Calu3 (cell line): ENCODE data around the gene BRD9. TPM values are rescaled to one million over a fixed set of nuclear protein-coding genes. Genes with fewer than 3 reads are reported as not detected.
"Not testable (repeated sequence)": the region's sequence is repeated elsewhere in the genome, so short reads cannot be mapped to it uniquely, and the experiment has no call there.

Experiments
- BruUV-seq: library from RNA; stranded (reverse); fragments of 400-500 nt; replicated peaks from 2 replicates; lab custom pipeline; 2021; lab: Mats Ljungman, UMichigan
- CTCF ChIA-PET: fragments of 300-600 bp; sonication (Branson Sonifier 250); formaldehyde crosslinking; loops from one replicate; lab custom pipeline; 2022; ENCODE audit warnings: antibody characterized with exemption; lab: Charles Lee
- DNase-seq: peaks from one replicate; pipeline ENCODE4 v3.0.0; 2022
- H3K27ac Mint-ChIP-seq: one replicate; pipeline ENCODE4 v1.8.0; 2022; ENCODE audit warnings: mixed read lengths; ENCODE audit not compliant: unreplicated experiment
- H3K27me3 Mint-ChIP-seq: one replicate; pipeline ENCODE4 v1.8.0; 2022; ENCODE audit warnings: mixed read lengths; ENCODE audit not compliant: unreplicated experiment
- H3K36me3 Mint-ChIP-seq: one replicate; pipeline ENCODE4 v1.8.0; 2022; ENCODE audit warnings: mild to moderate bottlenecking, moderate library complexity, mixed read lengths; ENCODE audit not compliant: insufficient read depth, unreplicated experiment
- H3K4me1 Mint-ChIP-seq: one replicate; pipeline ENCODE4 v1.8.0; 2022; ENCODE audit warnings: mild to moderate bottlenecking, low read depth, mixed read lengths; ENCODE audit not compliant: unreplicated experiment
- H3K4me3 Mint-ChIP-seq: one replicate; pipeline ENCODE4 v1.8.0; 2022; ENCODE audit warnings: mild to moderate bottlenecking, low read depth, moderate library complexity, mixed read lengths; ENCODE audit not compliant: unreplicated experiment
- H3K9me3 Mint-ChIP-seq: one replicate; pipeline ENCODE4 v1.8.0; 2022; ENCODE audit warnings: low read depth, mixed read lengths; ENCODE audit not compliant: unreplicated experiment
- intact Hi-C: fragments of 100-400 bp; cut with micrococcal nuclease; formaldehyde crosslinking; loops from one replicate; pipeline ENCODE4 v1.10.0; 2022; ENCODE audit not compliant: unreplicated experiment
- total RNA-seq: library from RNA; stranded (reverse); gene quantifications from 2 replicates; pipeline ENCODE4 v1.2.3, GENCODE V29; 2022
- TF ChIP-seq, protein P1 (sequence below): fragments of 200-600 bp; IDR thresholded peaks from one replicate; pipeline ENCODE4 v1.8.0; 2022; ENCODE audit warnings: antibody characterized with exemption; ENCODE audit not compliant: unreplicated experiment

Gene BRD9
- total RNA-seq, 1 experiment from 2014 or later, result 64.1 TPM

DNA sequence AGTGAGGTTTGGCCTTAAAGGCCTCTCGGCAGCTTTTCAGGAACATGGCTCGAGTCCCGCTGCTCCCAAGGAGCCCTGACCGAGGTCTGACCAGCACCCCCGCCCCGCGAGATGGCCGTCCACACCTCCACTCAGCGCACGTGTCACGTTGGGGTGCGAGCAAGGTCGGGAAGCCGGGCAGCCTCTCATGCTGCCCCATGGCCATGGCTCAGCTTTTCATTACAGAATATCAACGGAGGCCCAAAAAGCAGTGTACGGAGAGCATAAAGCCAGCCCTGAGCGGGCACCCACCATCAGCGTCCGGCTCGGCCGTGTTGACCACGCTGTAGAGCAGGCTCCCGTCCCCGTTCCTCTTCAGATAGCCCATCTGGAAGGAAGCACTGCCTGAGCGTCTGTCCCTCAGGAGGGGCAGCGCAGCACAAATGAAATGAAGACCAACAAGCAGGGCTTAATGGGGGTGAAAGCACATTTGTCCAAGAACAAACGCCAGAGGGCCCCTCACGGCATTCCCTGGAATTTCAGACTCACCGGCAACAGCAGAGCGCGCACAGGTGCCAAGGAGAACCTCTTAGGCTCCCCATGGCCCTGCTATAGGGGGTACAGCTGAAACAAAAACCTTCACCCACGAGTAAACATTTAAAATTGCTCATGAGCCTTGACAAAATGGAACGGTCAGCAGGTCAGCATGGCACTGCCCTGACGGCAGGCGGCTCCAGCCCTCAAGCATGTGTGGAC, 11.6 kb downstream of the BRD9 start:
- no TSS peak for BruUV-seq
- TF ChIP-seq, protein P1, sequence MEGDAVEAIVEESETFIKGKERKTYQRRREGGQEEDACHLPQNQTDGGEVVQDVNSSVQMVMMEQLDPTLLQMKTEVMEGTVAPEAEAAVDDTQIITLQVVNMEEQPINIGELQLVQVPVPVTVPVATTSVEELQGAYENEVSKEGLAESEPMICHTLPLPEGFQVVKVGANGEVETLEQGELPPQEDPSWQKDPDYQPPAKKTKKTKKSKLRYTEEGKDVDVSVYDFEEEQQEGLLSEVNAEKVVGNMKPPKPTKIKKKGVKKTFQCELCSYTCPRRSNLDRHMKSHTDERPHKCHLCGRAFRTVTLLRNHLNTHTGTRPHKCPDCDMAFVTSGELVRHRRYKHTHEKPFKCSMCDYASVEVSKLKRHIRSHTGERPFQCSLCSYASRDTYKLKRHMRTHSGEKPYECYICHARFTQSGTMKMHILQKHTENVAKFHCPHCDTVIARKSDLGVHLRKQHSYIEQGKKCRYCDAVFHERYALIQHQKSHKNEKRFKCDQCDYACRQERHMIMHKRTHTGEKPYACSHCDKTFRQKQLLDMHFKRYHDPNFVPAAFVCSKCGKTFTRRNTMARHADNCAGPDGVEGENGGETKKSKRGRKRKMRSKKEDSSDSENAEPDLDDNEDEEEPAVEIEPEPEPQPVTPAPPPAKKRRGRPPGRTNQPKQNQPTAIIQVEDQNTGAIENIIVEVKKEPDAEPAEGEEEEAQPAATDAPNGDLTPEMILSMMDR, result no peak
- CTCF ChIA-PET, result no interaction called here
- peaks cover 7% of the 10 kb centered on the region for H3K9me3 Mint-ChIP-seq
- DNase-seq, result no peak
- intact Hi-C loops, result no loop called here
- no peak overlapping the region for H3K27ac Mint-ChIP-seq
- no peaks in the 10 kb centered on the region for H3K27me3 Mint-ChIP-seq
- peaks cover 43% of the 10 kb centered on the region for H3K36me3 Mint-ChIP-seq
- no peaks in the 10 kb centered on the region for H3K4me1 Mint-ChIP-seq
- no peak overlapping the region for H3K4me3 Mint-ChIP-seq

DNA sequence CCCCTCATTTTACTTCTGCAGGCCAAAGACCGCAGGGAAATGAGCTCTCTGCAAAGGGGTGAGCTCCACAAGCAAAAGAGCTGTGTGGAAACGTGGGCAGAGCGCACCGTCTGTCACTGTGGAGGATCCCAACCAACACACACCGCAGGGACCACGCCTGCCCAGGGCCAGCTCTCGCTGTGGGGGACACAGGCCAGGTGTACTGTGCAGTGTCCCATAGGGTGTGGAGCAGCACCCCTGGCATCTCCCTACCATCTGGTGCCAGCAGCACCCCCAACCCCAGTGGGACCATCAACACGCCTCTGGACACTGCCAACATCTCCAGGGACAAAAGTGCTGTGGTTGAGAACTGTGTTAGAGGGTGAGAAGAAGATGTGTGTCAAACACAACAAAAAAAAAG, 13.9 kb downstream of the BRD9 start:
- H3K9me3 Mint-ChIP-seq, CTCF ChIA-PET, intact Hi-C loops, H3K4me1 Mint-ChIP-seq, H3K4me3 Mint-ChIP-seq, H3K27ac Mint-ChIP-seq, H3K27me3 Mint-ChIP-seq, DNase-seq, BruUV-seq: not testable (repeated sequence)
- H3K36me3 Mint-ChIP-seq, result peaks cover 47% of the 10 kb centered on the region

DNA sequence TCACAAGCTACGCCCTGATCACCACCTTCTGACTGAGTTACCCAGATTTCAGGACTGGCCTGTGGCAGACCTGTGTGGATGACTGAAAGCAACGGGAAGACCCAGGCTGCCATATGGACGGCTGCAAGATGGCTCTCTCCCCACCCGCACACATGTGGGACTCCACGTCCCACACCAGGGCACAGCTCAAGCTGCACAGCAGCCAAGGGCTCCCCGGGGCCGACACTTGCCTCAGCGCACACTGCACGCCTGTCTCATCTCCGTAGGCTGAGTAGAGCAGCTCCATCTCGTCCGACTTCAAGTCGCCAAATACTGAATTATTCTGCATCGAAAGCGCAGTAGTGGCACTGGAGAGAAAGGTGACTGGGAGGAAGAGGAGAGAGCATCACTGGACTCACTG, 14.5 kb downstream of the BRD9 start:
- CTCF ChIA-PET, result no interaction called here
- intact Hi-C loops, result no loop called here
- H3K4me3 Mint-ChIP-seq, result no peak overlapping the region
- H3K36me3 Mint-ChIP-seq, result peaks cover 47% of the 10 kb centered on the region
- TF ChIP-seq, protein P1, result no peak
- H3K27me3 Mint-ChIP-seq, result no peaks in the 10 kb centered on the region
- no peak for DNase-seq
- no peaks in the 10 kb centered on the region for H3K4me1 Mint-ChIP-seq
- BruUV-seq, result no TSS peak
- no peak overlapping the region for H3K27ac Mint-ChIP-seq
- peaks cover 7% of the 10 kb centered on the region for H3K9me3 Mint-ChIP-seq

DNA sequence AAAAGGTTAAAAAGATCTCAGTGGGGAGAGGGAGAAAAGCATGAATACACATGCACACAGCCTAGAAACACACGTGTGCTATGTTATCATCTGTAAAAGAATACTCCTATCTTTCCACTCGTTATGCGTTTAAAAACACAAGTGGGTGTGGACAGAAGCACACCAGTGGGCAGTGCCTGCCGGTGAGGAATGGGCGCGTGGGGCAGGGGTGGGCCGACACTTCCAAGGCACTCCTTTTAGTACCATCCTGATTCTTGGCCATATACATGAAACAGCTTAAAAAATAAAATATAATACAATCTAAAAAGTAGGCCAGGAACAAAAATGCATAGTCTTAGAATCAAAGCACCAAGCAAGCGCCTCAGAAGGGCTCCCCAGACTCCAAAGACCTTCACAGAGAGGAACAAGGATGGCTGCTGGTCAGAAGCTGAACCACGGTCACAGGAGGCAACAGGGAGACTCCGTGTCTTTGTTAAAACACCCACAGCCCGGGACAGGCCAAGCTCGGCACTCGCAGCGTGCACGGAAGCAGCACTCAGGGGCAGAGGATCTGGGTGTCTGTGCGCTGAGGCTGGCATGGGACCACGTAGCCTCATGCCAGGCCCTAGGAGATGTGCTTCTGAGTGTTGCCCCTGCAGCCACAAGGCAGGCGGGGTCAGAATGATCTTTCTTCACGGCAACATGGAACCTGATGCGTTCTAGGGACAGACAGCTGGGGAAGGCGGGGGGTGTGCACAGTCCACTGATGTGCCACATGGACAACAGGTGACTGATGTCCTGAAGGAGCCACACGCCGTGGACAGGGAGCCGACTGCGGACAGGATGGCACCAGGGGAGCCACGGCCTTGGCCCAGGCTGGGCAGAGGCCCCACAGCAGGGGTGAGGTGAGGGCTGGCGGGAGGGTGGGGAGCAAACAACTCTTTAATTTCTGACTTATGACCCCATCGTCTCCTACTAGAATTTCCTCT, 15.9 kb downstream of the BRD9 start:
- Mint-ChIP-seq H3K4me3 (no peak overlapping the region), H3K4me1 (no peaks in the 10 kb centered on the region), H3K36me3 (peaks cover 42% of the 10 kb centered on the region), H3K9me3 (no peaks in the 10 kb centered on the region), H3K27ac (no peak overlapping the region), H3K27me3 (no peaks in the 10 kb centered on the region)
- no TSS peak for BruUV-seq
- intact Hi-C loops, result no loop called here
- no peak for DNase-seq
- TF ChIP-seq, protein P1, result no peak
- CTCF ChIA-PET, result no interaction called here
